Measurements from ENCODE around the gene ZNRF4. TPM values are rescaled to one million over a fixed set of nuclear protein-coding genes. Genes with fewer than 3 reads are reported as not detected.

ZNRF4 gene
- total RNA-seq, 1 experiment from 2014 or later: not detected

DNA sequence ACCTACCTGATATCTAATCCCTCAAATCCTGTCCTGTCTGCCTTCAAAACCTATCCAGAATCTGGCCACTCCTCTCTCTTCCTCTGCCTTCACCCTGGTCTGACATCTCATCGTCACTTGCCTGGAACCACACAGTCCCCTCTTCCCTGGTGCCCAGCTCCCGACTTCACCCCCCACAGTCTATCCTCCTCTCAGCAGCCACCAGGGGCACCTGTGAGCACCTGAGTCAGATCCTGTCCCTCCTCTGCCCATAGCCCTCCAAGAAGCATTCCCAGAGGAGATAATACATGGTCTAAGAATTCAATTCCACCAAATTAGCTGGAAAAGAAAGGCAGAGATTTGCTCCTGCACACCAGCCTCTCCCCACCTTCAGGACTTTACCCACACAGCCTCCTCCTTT lies 48.9 kb downstream of the ZNRF4 start:
- DNase-seq (ENCODE audit: low read depth): no peak

Other genes with a start within 250 kb of the ZNRF4 start
- gene PTPRS, start 114.6 kb upstream of the ZNRF4 start, total RNA-seq (2014; rRNA removed; shearing (Covaris generic)): 44.9 and 45.8 TPM in 2 replicates
- 0.12 TPM in 1 of 2 replicates, not detected in the other for gene TINCR, start 112.5 kb downstream of the ZNRF4 start, total RNA-seq (2014; rRNA removed; shearing (Covaris generic))
- 13.6 and 14.9 TPM in 2 replicates for gene SAFB2, start 167.4 kb downstream of the ZNRF4 start, total RNA-seq (2014; rRNA removed; shearing (Covaris generic))
- gene SAFB, start 167.7 kb downstream of the ZNRF4 start, total RNA-seq (2014; rRNA removed; shearing (Covaris generic)): 19.5 and 21.9 TPM in 2 replicates
- gene MICOS13, start 225.1 kb downstream of the ZNRF4 start, total RNA-seq (2014; rRNA removed; shearing (Covaris generic)): 67.8 and 68.8 TPM in 2 replicates
- gene HSD11B1L, start 225.6 kb downstream of the ZNRF4 start, total RNA-seq (2014; rRNA removed; shearing (Covaris generic)): 9.5 and 22.4 TPM in 2 replicates
- 738 and 947 TPM in 2 replicates for gene RPL36, start 234.9 kb downstream of the ZNRF4 start, total RNA-seq (2014; rRNA removed; shearing (Covaris generic))